Brain pericyte (primary cell): ENCODE results near the gene FOXO3.
"Not testable (repeated sequence)": the region's sequence is repeated elsewhere in the genome, so short reads cannot be mapped to it uniquely, and the experiment has no call there.

Source experiments
- DNase-seq: peaks from one replicate; pipeline ENCODE4 v3.0.0-alpha.2; 2012; ENCODE audit warnings: low read depth, low spot score

Gene FOXO3

GRCh38 chr6:108658174-108658573 lies 97.5 kb downstream of the FOXO3 start:
- DNase-seq: no peak

- DNase-seq: not testable (repeated sequence)
Observed at GRCh38 chr6:108658785-108659184, 98.1 kb downstream of the FOXO3 start.

- DNase-seq: no peak
Observed at GRCh38 chr6:108660251-108660650, 99.5 kb downstream of the FOXO3 start.

DNA sequence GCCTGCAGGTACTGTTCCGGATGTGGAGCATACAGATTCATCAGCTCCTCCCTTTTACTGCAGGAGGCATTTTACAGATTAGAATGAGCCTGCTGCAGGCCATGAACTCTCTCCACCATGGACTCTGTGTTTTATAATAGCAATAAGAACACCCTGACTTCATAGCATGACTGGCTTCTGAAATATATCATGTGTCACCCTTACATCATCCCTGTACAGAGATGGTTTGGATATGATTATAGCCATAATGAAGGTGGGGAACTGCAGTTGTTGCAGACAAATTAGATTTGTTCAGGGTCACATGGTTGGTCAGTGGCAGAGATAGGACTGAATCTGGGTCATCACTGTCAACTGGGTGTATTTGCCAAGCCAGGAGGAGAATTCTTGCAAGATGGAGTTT lies 100.7 kb downstream of the FOXO3 start:
- no peak for DNase-seq

DNA sequence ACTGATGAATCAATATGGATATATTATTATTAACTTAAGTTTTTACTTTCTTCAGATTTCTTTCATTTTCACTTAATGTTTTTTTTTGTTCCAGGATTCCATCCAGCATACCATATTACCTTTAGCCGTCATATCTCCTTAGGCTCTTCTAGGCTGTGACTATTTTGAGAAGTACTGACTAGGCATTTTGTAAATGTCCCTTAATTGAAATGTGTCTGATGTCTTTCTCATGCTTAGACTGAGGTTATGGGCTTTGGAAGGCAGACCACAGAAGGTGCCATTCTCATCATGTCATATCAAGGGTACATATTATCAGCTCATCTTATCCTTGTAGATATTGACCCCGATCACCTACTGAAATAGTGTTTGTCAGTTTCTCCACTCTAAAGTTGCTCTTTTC lies 101.3 kb downstream of the FOXO3 start:
- DNase-seq: no peak

DNA sequence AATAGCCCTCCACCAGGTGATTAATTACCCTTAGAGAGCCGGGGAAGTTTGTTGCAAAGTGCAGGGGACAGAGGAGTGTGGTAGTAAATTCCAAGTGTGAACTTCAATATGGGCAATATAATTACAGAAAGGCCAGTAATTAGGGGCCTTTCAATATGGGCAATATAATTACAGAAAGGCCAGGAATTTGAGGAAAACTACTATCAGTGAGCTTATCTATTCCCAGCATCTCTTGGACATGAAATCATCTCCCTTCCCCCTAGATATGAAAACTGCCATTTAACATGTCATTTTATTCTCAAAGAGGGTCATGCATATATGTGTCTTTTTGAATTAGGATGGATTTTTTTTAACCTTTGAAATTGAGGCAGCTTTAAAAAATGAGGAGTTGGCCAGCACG lies 102.0 kb downstream of the FOXO3 start:
- no peak for DNase-seq

DNA sequence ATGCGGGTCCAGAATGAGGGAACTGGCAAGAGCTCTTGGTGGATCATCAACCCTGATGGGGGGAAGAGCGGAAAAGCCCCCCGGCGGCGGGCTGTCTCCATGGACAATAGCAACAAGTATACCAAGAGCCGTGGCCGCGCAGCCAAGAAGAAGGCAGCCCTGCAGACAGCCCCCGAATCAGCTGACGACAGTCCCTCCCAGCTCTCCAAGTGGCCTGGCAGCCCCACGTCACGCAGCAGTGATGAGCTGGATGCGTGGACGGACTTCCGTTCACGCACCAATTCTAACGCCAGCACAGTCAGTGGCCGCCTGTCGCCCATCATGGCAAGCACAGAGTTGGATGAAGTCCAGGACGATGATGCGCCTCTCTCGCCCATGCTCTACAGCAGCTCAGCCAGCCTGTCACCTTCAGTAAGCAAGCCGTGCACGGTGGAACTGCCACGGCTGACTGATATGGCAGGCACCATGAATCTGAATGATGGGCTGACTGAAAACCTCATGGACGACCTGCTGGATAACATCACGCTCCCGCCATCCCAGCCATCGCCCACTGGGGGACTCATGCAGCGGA lies 102.9 kb downstream of the FOXO3 start:
- DNase-seq: not testable (repeated sequence)

DNA sequence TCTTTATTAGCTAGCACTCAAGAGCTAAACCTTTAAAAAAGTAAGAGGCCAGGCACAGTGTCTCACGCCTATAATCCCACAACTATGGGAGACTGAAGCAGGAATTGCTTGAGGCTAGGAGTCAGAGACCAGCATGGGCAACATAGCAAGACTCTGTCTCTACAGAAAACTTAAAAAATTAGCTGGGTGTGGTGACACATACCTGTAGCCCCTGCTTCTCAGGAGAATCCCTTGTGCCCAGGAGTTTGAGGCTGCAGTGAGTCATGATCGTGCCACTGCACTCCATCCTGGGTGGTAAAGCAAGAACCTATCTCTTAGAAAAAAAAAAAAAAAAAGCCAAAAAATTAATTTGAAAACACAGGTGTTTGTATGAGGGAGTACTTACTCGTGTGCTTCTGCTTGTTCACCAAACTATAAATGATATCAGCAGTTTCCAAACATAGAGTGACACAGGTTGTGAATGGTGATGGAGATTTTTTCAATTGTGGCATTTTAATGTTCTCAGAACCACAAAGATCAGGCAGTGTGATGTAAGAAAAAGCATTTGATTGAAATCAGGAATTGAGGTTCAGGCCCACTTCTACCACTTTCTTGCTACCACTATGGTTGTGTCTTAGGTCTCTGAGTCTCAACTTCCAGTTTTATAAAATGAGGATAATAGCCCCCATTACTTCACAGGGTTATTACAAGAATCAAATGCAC lies 104.9 kb downstream of the FOXO3 start:
- DNase-seq: no peak

GRCh38 chr6:108666656-108667260 lies 106.0 kb downstream of the FOXO3 start:
- DNase-seq: no peak

DNA sequence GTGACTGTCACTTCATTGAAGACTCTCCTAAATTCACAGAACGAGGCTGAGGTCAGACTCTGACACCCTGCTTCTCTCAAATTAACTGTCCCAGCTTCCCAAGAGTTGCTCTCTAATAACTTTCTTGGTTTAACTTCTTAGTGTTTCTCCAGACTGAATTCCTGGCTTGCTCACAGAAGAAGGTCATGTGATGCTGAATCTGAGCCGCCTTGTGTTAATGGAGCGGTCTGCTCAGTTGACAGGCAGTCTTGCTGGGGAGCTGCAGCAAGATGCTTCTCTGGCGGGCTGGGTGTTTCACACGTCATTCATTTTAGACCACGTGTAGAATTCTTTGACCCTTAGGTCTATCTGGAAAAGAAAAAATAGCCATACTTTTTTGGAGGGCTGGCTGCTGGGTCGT lies 107.3 kb downstream of the FOXO3 start:
- no peak for DNase-seq

DNA sequence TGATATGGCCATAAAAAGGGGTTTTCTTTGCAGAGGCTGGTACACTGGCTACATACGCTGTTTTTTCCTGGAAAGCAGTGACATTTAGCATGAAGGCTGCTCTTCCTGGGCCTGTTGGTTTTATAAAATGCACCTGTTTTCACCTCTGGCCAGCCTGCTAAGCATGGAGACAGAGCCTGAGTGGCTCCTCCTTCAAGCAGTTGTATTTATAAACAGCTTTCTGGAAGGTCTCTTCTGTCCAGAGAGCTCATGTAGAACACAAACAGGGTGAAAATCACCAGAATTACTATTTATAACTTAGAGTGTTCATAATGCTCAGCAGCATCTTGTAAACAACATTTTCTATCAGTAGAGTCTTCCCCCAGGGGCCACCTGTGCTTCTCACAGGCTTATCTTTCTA lies 109.0 kb downstream of the FOXO3 start:
- no peak for DNase-seq

DNA sequence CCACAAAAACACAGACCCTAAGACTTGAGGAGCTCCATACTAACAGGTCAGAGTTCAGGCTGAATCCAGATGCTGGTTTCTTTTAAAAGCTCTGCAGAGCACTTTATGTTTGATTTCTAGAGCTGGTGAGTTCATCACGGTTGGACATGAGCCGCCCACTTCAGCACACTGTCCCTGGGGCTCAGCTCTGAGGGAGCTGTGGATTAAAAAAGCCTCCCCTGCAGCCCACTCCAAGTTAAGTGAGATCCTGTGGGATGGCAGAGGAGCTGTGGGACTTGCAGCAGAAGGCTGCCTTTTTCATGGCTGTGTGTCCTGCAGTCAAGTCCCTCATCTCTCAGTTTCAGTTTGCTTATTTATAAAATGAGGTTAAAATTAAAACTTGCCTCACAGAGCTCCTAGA lies 110.5 kb downstream of the FOXO3 start:
- DNase-seq: no peak

GRCh38 chr6:108671790-108672189 lies 111.1 kb downstream of the FOXO3 start:
- DNase-seq: no peak

- no peak for DNase-seq
Observed at GRCh38 chr6:108672641-108673040, 111.9 kb downstream of the FOXO3 start.

GRCh38 chr6:108673153-108673552 lies 112.4 kb downstream of the FOXO3 start:
- no peak for DNase-seq

GRCh38 chr6:108673602-108674001 lies 112.9 kb downstream of the FOXO3 start:
- DNase-seq: no peak

DNA sequence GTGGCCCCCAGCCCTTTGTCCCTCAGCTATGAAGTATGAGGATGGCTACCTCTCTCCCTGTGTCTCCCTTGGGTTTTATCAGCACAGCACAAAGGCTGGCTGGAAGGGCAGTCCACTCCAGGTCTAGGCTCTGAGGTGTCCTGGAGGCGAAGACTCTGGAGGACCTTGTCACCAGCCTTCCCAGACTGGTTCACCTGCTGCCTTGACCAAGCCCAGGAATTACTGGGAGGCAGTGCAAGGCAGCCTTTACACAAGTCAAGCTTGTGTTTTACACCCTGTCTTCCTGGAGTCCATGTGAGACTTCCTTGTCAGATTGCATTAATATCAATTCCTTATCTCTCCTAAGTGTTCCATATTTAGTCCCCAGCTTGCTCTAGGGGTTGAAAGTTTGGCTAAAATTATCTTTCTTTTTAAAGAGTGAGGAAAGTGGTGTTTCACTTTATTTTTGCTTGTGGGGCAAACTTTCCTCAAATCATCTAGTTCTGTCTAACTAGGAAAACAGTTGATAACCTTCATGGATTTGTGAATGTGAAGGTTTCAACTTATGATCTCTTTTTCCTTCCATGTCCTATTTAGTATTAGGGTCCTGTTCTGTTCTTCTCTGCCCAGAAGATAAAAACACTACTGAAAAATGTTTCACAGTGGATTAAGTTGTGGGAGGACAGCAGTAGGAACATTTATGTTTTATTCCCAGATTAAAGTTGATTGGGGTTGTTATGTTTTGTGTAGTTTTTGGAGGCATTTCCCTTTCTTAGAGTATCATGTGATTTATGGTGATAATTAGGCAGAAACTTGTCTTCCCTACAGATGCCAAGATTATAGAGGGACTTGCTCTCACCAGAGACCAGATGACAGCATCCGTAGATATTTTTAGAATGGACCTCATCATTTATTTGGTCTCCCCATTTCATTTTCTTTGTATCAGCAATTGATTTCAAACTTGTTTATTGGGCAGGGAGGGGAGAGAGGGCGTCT lies 114.8 kb downstream of the FOXO3 start:
- DNase-seq: no peak

GRCh38 chr6:108676555-108676954 lies 115.8 kb downstream of the FOXO3 start:
- no peak for DNase-seq

- DNase-seq: no peak
Observed at GRCh38 chr6:108677357-108677756, 116.6 kb downstream of the FOXO3 start.

GRCh38 chr6:108677894-108678293 lies 117.2 kb downstream of the FOXO3 start:
- no peak for DNase-seq

- not testable (repeated sequence) for DNase-seq
Observed at GRCh38 chr6:108680314-108680713, 119.6 kb downstream of the FOXO3 start.

DNA sequence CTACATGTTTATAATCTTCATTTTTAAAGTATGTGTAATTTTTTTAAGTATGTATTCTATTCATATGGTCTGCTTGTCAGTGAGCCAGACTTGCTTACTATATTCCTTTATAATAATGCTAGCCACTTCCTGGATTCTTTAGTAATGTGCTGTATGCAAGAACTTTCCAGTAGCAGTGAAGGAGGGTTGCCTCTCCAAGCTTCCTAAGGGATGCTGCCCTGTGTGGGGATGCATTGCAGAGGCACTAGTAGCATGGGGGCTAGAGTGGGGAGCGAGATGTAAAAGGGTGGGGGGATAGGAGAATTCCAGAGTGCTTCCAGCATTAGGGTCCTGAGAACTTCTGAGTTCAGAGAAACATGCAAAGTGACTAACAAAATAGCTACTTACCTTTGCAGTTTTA lies 121.0 kb downstream of the FOXO3 start:
- DNase-seq: not testable (repeated sequence)
